Effector CD8-positive, alpha-beta T cell (primary cell): ENCODE data around the gene MUL1.

Experiments used
- DNase-seq: peaks from one replicate; lab custom pipeline; 2025; lab: John Stamatoyannopoulos, UW

MUL1 gene

GRCh38 chr1:20470194-20470593, 37.8 kb downstream of the MUL1 start:
- no peak for DNase-seq

GRCh38 chr1:20469406-20470076, 38.4 kb downstream of the MUL1 start:
- no peak for DNase-seq

GRCh38 chr1:20466273-20466672, 41.7 kb downstream of the MUL1 start:
- DNase-seq = no peak

GRCh38 chr1:20465187-20465586, 42.8 kb downstream of the MUL1 start:
- no peak for DNase-seq

DNA sequence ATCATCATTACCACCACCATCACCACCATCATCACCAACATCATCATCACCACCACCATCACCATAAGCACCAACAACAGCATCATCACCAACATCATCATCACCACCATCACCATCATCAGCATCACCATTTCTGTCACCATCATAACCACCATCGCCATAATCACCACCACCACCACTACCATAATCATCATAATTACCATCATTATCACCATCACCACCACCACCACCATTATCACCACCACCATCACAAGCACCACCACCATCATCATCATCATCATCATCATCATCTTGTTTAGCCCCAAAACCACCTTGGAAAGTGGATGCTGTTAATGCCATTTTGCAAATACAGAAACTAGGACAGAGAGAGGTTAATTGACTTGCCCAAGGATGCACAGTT, 44.4 kb downstream of the MUL1 start:
- DNase-seq = no peak

DNA sequence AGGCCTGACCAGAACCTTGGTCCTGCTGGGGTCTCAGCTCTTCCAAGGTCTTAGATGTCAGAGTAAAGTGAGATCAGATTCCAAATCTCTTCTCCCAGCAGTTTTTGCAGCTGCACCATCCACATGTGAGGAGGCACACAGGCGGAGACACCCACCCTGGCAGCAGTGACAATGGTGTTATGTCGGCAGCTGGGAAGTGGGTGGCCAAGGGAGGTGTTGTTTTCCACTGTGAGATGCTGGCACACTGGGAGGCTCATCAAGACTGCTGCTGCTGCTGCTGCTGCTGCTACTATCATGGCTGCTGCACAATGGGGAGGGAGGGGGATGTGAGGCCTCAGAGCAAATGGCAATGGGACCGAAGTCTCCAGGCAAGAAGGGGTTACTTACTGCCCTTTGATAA, 45.6 kb downstream of the MUL1 start:
- DNase-seq = no peak

DNA sequence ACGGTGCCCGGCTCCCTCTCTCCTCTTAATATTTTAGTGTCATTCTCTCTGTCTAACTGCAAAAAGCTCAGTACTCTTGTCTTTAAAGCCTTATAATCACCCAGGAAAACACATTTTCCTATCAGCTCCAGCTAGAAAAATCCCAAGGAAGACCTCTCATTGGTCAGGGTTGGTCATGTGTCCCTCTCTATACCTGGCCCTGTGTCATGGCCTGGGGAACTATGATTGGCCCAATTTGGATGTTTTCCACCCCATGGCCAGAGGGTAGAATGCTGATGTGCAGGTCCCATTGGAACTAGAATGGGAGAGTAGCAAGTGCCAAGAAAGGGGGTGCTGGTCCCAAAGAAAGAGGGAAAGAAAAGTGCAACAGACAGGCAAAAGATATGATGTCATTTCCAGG, 49.2 kb downstream of the MUL1 start:
- no peak for DNase-seq

- DNase-seq = no peak
These were observed 53.9 kb downstream of the MUL1 start for GRCh38 chr1:20454004-20454403.

- no peak for DNase-seq
These were observed 58.1 kb downstream of the MUL1 start for GRCh38 chr1:20449735-20450311.
